Endothelial cell of umbilical vein (primary cell): ENCODE results near the gene ABTB2. TPM values are rescaled to one million over a fixed set of nuclear protein-coding genes. Genes with fewer than 3 reads are reported as not detected.

Experiments used
- BruUV-seq: library from RNA; stranded (reverse); fragments of 400-500 nt; replicated peaks from 2 replicates; lab custom pipeline; 2021; lab: Mats Ljungman, UMichigan
- CTCF ChIA-PET: fragments of 300-600, 350-600 bp; sonication (Branson Sonifier 250); formaldehyde crosslinking; loops from one replicate; lab custom pipeline; 2021; ENCODE audit warnings: antibody characterized with exemption, inconsistent platforms; lab: Charles Lee
- POLR2A ChIA-PET: fragments of 300-600, 350-600 bp; sonication (Branson Sonifier 250); formaldehyde crosslinking; loops from one replicate; lab custom pipeline; 2021; ENCODE audit warnings: antibody characterized with exemption, inconsistent platforms; lab: Charles Lee
- DNase-seq: peaks from one replicate; pipeline ENCODE4 v3.0.0-alpha.2; 2011; ENCODE audit warnings: low read depth, low spot score
- FAIRE-seq: peaks from 2 replicates; lab custom pipeline; 2011; peaks lifted over from hg19 to GRCh38; lab: Jason Lieb, UNC
- H2AFZ ChIP-seq: 2 replicates; pipeline ENCODE4 v1.6.0; 2012; ENCODE audit warnings: low read depth, low read length, control low read depth, inconsistent platforms
- H3K27ac ChIP-seq: 2 replicates; pipeline ENCODE4 v1.5.1; 2011; ENCODE audit warnings: low read depth, mild to moderate bottlenecking, control low read depth, low read length, moderate library complexity; ENCODE audit not compliant: insufficient read depth
- H3K27me3 ChIP-seq, 2 experiments: 2 replicates each; pipeline versions ENCODE4 v1.6.0 to v1.6.1; 2011; ENCODE audit warnings: low read length in 2 of 2, mixed read lengths in 1 of 2; ENCODE audit not compliant: control insufficient read depth in 2 of 2, insufficient read depth in 2 of 2
- H3K36me3 ChIP-seq, 2 experiments: 2 replicates in 1 of 2; 3 replicates in 1 of 2; pipeline ENCODE4 v1.5.1; 2011; ENCODE audit warnings: low read length in 2 of 2, mild to moderate bottlenecking in 1 of 2, moderate library complexity in 1 of 2; ENCODE audit not compliant: control insufficient read depth in 2 of 2, insufficient read depth in 2 of 2; ENCODE audit errors: extremely low read depth in 1 of 2
- H3K4me1 ChIP-seq: 3 replicates; pipeline ENCODE4 v1.5.1; 2011; ENCODE audit warnings: mild to moderate bottlenecking, low read length; ENCODE audit not compliant: control insufficient read depth, insufficient read depth; ENCODE audit errors: extremely low read depth
- H3K4me2 ChIP-seq: 2 replicates; pipeline ENCODE4 v1.6.1; 2011; ENCODE audit warnings: low read length, control low read depth, mixed read lengths; ENCODE audit not compliant: insufficient read depth
- H3K4me3 ChIP-seq, 3 experiments: fragments of 200-600 bp in 1 of 3; sonication (generic), shearing (Covaris generic) in 1 of 3; replicated peaks in 1 of 3; 2 replicates each; pipeline ENCODE4 v1.5.1; 2011 to 2016; ENCODE audit warnings: control low read depth in 3 of 3, low read length in 3 of 3, mild to moderate bottlenecking in 2 of 3, inconsistent platforms in 1 of 3, low read depth in 1 of 3, moderate library complexity in 1 of 3; ENCODE audit not compliant: insufficient read depth in 1 of 3
- H3K79me2 ChIP-seq: 2 replicates; pipeline ENCODE4 v1.6.0; 2012; ENCODE audit warnings: low read length, inconsistent platforms; ENCODE audit not compliant: control insufficient read depth, insufficient read depth
- H3K9ac ChIP-seq: replicated peaks from 2 replicates; pipeline ENCODE3; 2011; ENCODE audit warnings: low read length, control low read depth; ENCODE audit not compliant: insufficient read depth; ENCODE audit errors: extremely low read depth
- H3K9me1 ChIP-seq: replicated peaks from 3 replicates; pipeline ENCODE4 v1.6.0; 2011; ENCODE audit warnings: mild to moderate bottlenecking, low read length; ENCODE audit not compliant: control insufficient read depth, insufficient read depth; ENCODE audit errors: extremely low read depth
- H3K9me3 ChIP-seq: replicated peaks from 2 replicates; pipeline ENCODE4 v1.5.1; 2012; ENCODE audit warnings: low read length, inconsistent platforms; ENCODE audit not compliant: control insufficient read depth, insufficient read depth
- H4K20me1 ChIP-seq: replicated peaks from 2 replicates; pipeline ENCODE3; 2011; ENCODE audit warnings: mild to moderate bottlenecking, low read length; ENCODE audit not compliant: control insufficient read depth, insufficient read depth; ENCODE audit errors: extremely low read depth
- EZH2 ChIP-seq: IDR thresholded peaks from 2 replicates; pipeline ENCODE4 v1.6.1; 2012; ENCODE audit warnings: borderline replicate concordance, low read depth, mild to moderate bottlenecking, moderate library complexity, low read length, inconsistent platforms; ENCODE audit not compliant: severe bottlenecking
- FOS ChIP-seq: IDR thresholded peaks from 2 replicates; pipeline ENCODE4 v1.6.1; 2011; ENCODE audit warnings: mild to moderate bottlenecking, low read length, moderate library complexity, borderline replicate concordance; ENCODE audit not compliant: insufficient read depth
- GATA2 ChIP-seq: IDR thresholded peaks from 2 replicates; pipeline ENCODE4 v1.7.0; 2011; ENCODE audit warnings: low read depth, mild to moderate bottlenecking, moderate library complexity, mixed read lengths, low read length; ENCODE audit not compliant: insufficient read length, insufficient read depth
- JUN ChIP-seq: IDR thresholded peaks from 2 replicates; pipeline ENCODE4 v1.6.1; 2011; ENCODE audit warnings: borderline replicate concordance, low read depth; ENCODE audit not compliant: insufficient read length, insufficient read depth
- MAX ChIP-seq: IDR thresholded peaks from 2 replicates; pipeline ENCODE4 v1.6.1; 2011; ENCODE audit not compliant: insufficient read depth, insufficient read length
- MYC ChIP-seq: IDR thresholded peaks from one replicate; pipeline ENCODE4 v1.6.1; 2011; ENCODE audit warnings: mild to moderate bottlenecking, low read depth, low read length
- POLR2A ChIP-seq: IDR thresholded peaks from 2 replicates; pipeline ENCODE4 v1.6.1; 2012; ENCODE audit warnings: low read depth, mild to moderate bottlenecking, control low read depth, low read length
- POLR2AphosphoS5 ChIP-seq: IDR thresholded peaks from 2 replicates; pipeline ENCODE4 v1.6.1; 2012; ENCODE audit warnings: low read depth, mild to moderate bottlenecking, control low read depth, low read length, moderate library complexity; ENCODE audit not compliant: insufficient read depth
- dilution Hi-C: fragments of 300-500 bp; cut with MboI; formaldehyde crosslinking; loops from one replicate; pipeline ENCODE4 v1.15.0; 2019; ENCODE audit warnings: low sequenced_read_pairs; ENCODE audit not compliant: extremely low pct_ligation_motif_present
- intact Hi-C: fragments of 100-400 bp; cut with micrococcal nuclease; formaldehyde crosslinking; loops from one replicate; pipeline ENCODE4 v1.10.0; 2022
- polyA plus RNA-seq, 4 experiments: library from polyadenylated mRNA; depleted of rRNA in 3 of 4; stranded (reverse) in 3 of 4; unstranded in 1 of 4; fragments of >200 nt; gene quantifications; 2 replicates each; pipeline versions ENCODE4 v1.2.1 to v1.2.3, GENCODE V29; 2011 to 2012; ENCODE audit warnings: missing spikeins in 1 of 4
- total RNA-seq: library from RNA; stranded (reverse); gene quantifications from 2 replicates; pipeline ENCODE4 v1.2.3, GENCODE V29; 2021
- TF ChIP-seq, protein P1 (sequence below), 2 donors: IDR thresholded peaks; 1 replicate in 1 of 2; 2 replicates in 1 of 2; pipeline ENCODE4 v1.5.1; 2011; ENCODE audit warnings: low read length in 2 of 2, mild to moderate bottlenecking in 2 of 2, moderate library complexity in 2 of 2, control low read depth in 1 of 2, inconsistent platforms in 1 of 2, low read depth in 1 of 2; ENCODE audit not compliant: insufficient read depth in 1 of 2; ENCODE audit errors: extremely low read depth in 1 of 2

Gene ABTB2
- total and polyA plus RNA-seq, 2 donors (not counting 3 experiments of a cell fraction or from before 2014, with no cell fraction given) = 0.11 to 0.14 TPM

GRCh38 chr11:34264303-34265110 is 93.3 kb downstream of the ABTB2 start:
- Histone ChIP-seq H3K9me3 (no peaks in the 10 kb centered on the region), H3K9ac (no peak overlapping the region), H3K4me2 (no peak overlapping the region), H3K36me3 (no peaks in the 10 kb centered on the region), H3K27me3 (peaks cover 0 to 7% of the 10 kb centered on the region in 2 experiments), H3K27ac (no peak overlapping the region), H3K4me3 (no peak overlapping the region), H3K9me1 (no peaks in the 10 kb centered on the region), H4K20me1 (no peaks in the 10 kb centered on the region), H3K79me2 (no peaks in the 10 kb centered on the region), H2AFZ (no peak overlapping the region), H3K4me1 (no peaks in the 10 kb centered on the region)
- ChIA-PET POLR2A (no interaction called here), CTCF (interaction anchor here (1.0 kb wide), 1 partner anchor 90 kb away, joined by 3 read pairs; no protein-coding TSS in a partner anchor)
- intact Hi-C loops = no loop called here
- FAIRE-seq (no peak), DNase-seq (no peak)
- TF ChIP-seq MYC = no peak
- no peak for TF ChIP-seq POLR2AphosphoS5
- TF ChIP-seq EZH2 = no peak
- TF ChIP-seq GATA2 = no peak
- TF ChIP-seq JUN = no peak
- TF ChIP-seq, protein P1, sequence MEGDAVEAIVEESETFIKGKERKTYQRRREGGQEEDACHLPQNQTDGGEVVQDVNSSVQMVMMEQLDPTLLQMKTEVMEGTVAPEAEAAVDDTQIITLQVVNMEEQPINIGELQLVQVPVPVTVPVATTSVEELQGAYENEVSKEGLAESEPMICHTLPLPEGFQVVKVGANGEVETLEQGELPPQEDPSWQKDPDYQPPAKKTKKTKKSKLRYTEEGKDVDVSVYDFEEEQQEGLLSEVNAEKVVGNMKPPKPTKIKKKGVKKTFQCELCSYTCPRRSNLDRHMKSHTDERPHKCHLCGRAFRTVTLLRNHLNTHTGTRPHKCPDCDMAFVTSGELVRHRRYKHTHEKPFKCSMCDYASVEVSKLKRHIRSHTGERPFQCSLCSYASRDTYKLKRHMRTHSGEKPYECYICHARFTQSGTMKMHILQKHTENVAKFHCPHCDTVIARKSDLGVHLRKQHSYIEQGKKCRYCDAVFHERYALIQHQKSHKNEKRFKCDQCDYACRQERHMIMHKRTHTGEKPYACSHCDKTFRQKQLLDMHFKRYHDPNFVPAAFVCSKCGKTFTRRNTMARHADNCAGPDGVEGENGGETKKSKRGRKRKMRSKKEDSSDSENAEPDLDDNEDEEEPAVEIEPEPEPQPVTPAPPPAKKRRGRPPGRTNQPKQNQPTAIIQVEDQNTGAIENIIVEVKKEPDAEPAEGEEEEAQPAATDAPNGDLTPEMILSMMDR (IDR thresholded peaks at IDR 0.05; ENCODE audit: extremely low read depth in 1 of 2, insufficient read depth in 1 of 2, low read depth in 1 of 2, low read length in 2 of 2) = no peak
- no peak for TF ChIP-seq POLR2A
- no peak for TF ChIP-seq MAX
- no peak for TF ChIP-seq FOS
- dilution Hi-C loops = no loop called here
- no TSS peak for BruUV-seq
